ENCODE results near the gene RAB17. TPM values are rescaled to one million over a fixed set of nuclear protein-coding genes. Genes with fewer than 3 reads are reported as not detected.

The RAB17 gene
- polyA plus RNA-seq, 1 donor = 164 TPM

GRCh38 chr2:237591141-237591881 is 777 bp upstream of the RAB17 start:
- H3K27ac ChIP-seq (ENCODE audit: low read length) = peak overlapping the region; percentile 96
- no peaks in the 10 kb centered on the region for H3K36me3 ChIP-seq (ENCODE audit: control insufficient read depth, insufficient read depth, low read length)
- no peaks in the 10 kb centered on the region for H3K27me3 ChIP-seq (ENCODE audit: control insufficient read depth, insufficient read depth, low read length)
- H3K9me3 ChIP-seq (ENCODE audit: control insufficient read depth, low read depth, low read length) = no peaks in the 10 kb centered on the region
- WGBS (ENCODE audit: insufficient coverage, low lambda C conversion rate) = 59% methylated on average over 2 of the region's 19 CpGs
- H3K4me1 ChIP-seq (ENCODE audit: control insufficient read depth, insufficient read depth, low read length) = peaks cover 47% of the 10 kb centered on the region
- H3K4me3 ChIP-seq (ENCODE audit: low read length) = peak overlapping the region; percentile 59
- DNase-seq = peak in 1 of 2 donors; percentile 58

GRCh38 chr2:237588044-237588696 is 2.4 kb downstream of the RAB17 start:
- no peaks in the 10 kb centered on the region for H3K9me3 ChIP-seq (ENCODE audit: control insufficient read depth, low read depth, low read length)
- H3K27ac ChIP-seq (ENCODE audit: low read length) = peak overlapping the region; percentile 96
- H3K36me3 ChIP-seq (ENCODE audit: control insufficient read depth, insufficient read depth, low read length) = peaks cover 25% of the 10 kb centered on the region
- WGBS (ENCODE audit: insufficient coverage, low lambda C conversion rate) = 100% methylated on average over 1 of the region's 9 CpGs
- peak; percentile 43 to 70 for DNase-seq
- peaks cover 19% of the 10 kb centered on the region for H3K4me1 ChIP-seq (ENCODE audit: control insufficient read depth, insufficient read depth, low read length)
- no peaks in the 10 kb centered on the region for H3K27me3 ChIP-seq (ENCODE audit: control insufficient read depth, insufficient read depth, low read length)
- peak overlapping the region; percentile 59 for H3K4me3 ChIP-seq (ENCODE audit: low read length)

GRCh38 chr2:237585590-237586221 is 4.8 kb downstream of the RAB17 start:
- H3K4me1 ChIP-seq (ENCODE audit: control insufficient read depth, insufficient read depth, low read length) = peaks cover 8% of the 10 kb centered on the region
- no CpG with 5 or more reads among the region's 15 CpGs for WGBS (ENCODE audit: insufficient coverage, low lambda C conversion rate)
- peaks cover 36% of the 10 kb centered on the region for H3K36me3 ChIP-seq (ENCODE audit: control insufficient read depth, insufficient read depth, low read length)
- no peaks in the 10 kb centered on the region for H3K27me3 ChIP-seq (ENCODE audit: control insufficient read depth, insufficient read depth, low read length)
- H3K9me3 ChIP-seq (ENCODE audit: control insufficient read depth, low read depth, low read length) = no peaks in the 10 kb centered on the region
- H3K27ac ChIP-seq (ENCODE audit: low read length) = no peak overlapping the region
- no peak for DNase-seq
- H3K4me3 ChIP-seq (ENCODE audit: low read length) = no peak overlapping the region

GRCh38 chr2:237583385-237584295 is 6.9 kb downstream of the RAB17 start:
- Histone ChIP-seq H3K27ac (ENCODE audit: low read length) (no peak overlapping the region), H3K4me3 (ENCODE audit: low read length) (no peak overlapping the region), H3K27me3 (ENCODE audit: control insufficient read depth, insufficient read depth, low read length) (no peaks in the 10 kb centered on the region), H3K9me3 (ENCODE audit: control insufficient read depth, low read depth, low read length) (no peaks in the 10 kb centered on the region), H3K4me1 (ENCODE audit: control insufficient read depth, insufficient read depth, low read length) (peaks cover 8% of the 10 kb centered on the region), H3K36me3 (ENCODE audit: control insufficient read depth, insufficient read depth, low read length) (peaks cover 41% of the 10 kb centered on the region)
- no peak for DNase-seq
- WGBS (ENCODE audit: insufficient coverage, low lambda C conversion rate) = no CpG with 5 or more reads among the region's 19 CpGs

GRCh38 chr2:237581751-237582746 is 8.5 kb downstream of the RAB17 start:
- no peak overlapping the region for H3K4me3 ChIP-seq (ENCODE audit: low read length)
- no peaks in the 10 kb centered on the region for H3K9me3 ChIP-seq (ENCODE audit: control insufficient read depth, low read depth, low read length)
- H3K4me1 ChIP-seq (ENCODE audit: control insufficient read depth, insufficient read depth, low read length) = peaks cover 8% of the 10 kb centered on the region
- H3K27ac ChIP-seq (ENCODE audit: low read length) = peak overlapping the region; percentile 40
- peak; percentile 34 to 44 for DNase-seq
- no CpG with 5 or more reads among the region's 25 CpGs for WGBS (ENCODE audit: insufficient coverage, low lambda C conversion rate)
- H3K27me3 ChIP-seq (ENCODE audit: control insufficient read depth, insufficient read depth, low read length) = no peaks in the 10 kb centered on the region
- peaks cover 48% of the 10 kb centered on the region for H3K36me3 ChIP-seq (ENCODE audit: control insufficient read depth, insufficient read depth, low read length)

- no peak for DNase-seq
- 100% methylated on average over 2 of the region's 6 CpGs for WGBS (ENCODE audit: insufficient coverage, low lambda C conversion rate)
- Histone ChIP-seq H3K27ac (ENCODE audit: low read length) (no peak overlapping the region), H3K36me3 (ENCODE audit: control insufficient read depth, insufficient read depth, low read length) (peaks cover 55% of the 10 kb centered on the region), H3K27me3 (ENCODE audit: control insufficient read depth, insufficient read depth, low read length) (no peaks in the 10 kb centered on the region), H3K9me3 (ENCODE audit: control insufficient read depth, low read depth, low read length) (no peaks in the 10 kb centered on the region), H3K4me3 (ENCODE audit: low read length) (no peak overlapping the region), H3K4me1 (ENCODE audit: control insufficient read depth, insufficient read depth, low read length) (peaks cover 8% of the 10 kb centered on the region)
These were observed 9.2 kb downstream of the RAB17 start for GRCh38 chr2:237581326-237581725.

- no peak for DNase-seq
- peaks cover 43% of the 10 kb centered on the region for H3K36me3 ChIP-seq (ENCODE audit: control insufficient read depth, insufficient read depth, low read length)
- H3K4me1 ChIP-seq (ENCODE audit: control insufficient read depth, insufficient read depth, low read length) = peaks cover 8% of the 10 kb centered on the region
- H3K27ac ChIP-seq (ENCODE audit: low read length) = no peak overlapping the region
- H3K27me3 ChIP-seq (ENCODE audit: control insufficient read depth, insufficient read depth, low read length) = no peaks in the 10 kb centered on the region
- no peaks in the 10 kb centered on the region for H3K9me3 ChIP-seq (ENCODE audit: control insufficient read depth, low read depth, low read length)
- H3K4me3 ChIP-seq (ENCODE audit: low read length) = no peak overlapping the region
- 80% methylated on average over 2 of the region's 26 CpGs for WGBS (ENCODE audit: insufficient coverage, low lambda C conversion rate)
These were observed 12.3 kb downstream of the RAB17 start for GRCh38 chr2:237577956-237578870.

GRCh38 chr2:237577458-237577857 is 13.1 kb downstream of the RAB17 start:
- no CpG with 5 or more reads among the region's 10 CpGs for WGBS (ENCODE audit: insufficient coverage, low lambda C conversion rate)
- Histone ChIP-seq H3K36me3 (ENCODE audit: control insufficient read depth, insufficient read depth, low read length) (peaks cover 43% of the 10 kb centered on the region), H3K27ac (ENCODE audit: low read length) (no peak overlapping the region), H3K4me1 (ENCODE audit: control insufficient read depth, insufficient read depth, low read length) (peaks cover 7% of the 10 kb centered on the region), H3K4me3 (ENCODE audit: low read length) (no peak overlapping the region), H3K27me3 (ENCODE audit: control insufficient read depth, insufficient read depth, low read length) (no peaks in the 10 kb centered on the region), H3K9me3 (ENCODE audit: control insufficient read depth, low read depth, low read length) (no peaks in the 10 kb centered on the region)
- no peak for DNase-seq
